Neutrophil (primary cell): ENCODE results near the gene MBLAC1.

ENCODE experiments used
- H3K27ac ChIP-seq: fragments of 200-600 bp; sonication (generic); 2 replicates; pipeline ENCODE4 v1.5.1; 2016; ENCODE audit warnings: mild to moderate bottlenecking, moderate library complexity
- H3K27me3 ChIP-seq: fragments of 200-600 bp; sonication (generic); 2 replicates; pipeline ENCODE4 v1.6.0; 2016; ENCODE audit warnings: mild to moderate bottlenecking
- H3K36me3 ChIP-seq: fragments of 200-600 bp; sonication (generic); 2 replicates; pipeline ENCODE4 v1.5.1; 2017
- H3K4me1 ChIP-seq, 2 experiments: fragments of 200-600 bp in 1 of 2; sonication (generic) in 1 of 2; 1 replicate in 1 of 2; 2 replicates in 1 of 2; pipeline versions ENCODE4 v1.5.1 to v1.6.1; 2013 to 2016; ENCODE audit warnings: low read depth in 1 of 2, low read length in 1 of 2, mild to moderate bottlenecking in 1 of 2, moderate library complexity in 1 of 2; ENCODE audit not compliant: control insufficient read depth in 1 of 2, insufficient read depth in 1 of 2
- H3K4me3 ChIP-seq, 2 experiments: fragments of 200-600 bp in 1 of 2; sonication (generic) in 1 of 2; 1 replicate in 1 of 2; 2 replicates in 1 of 2; pipeline ENCODE4 v1.5.1; 2013 to 2016; ENCODE audit warnings: low read depth in 1 of 2, low read length in 1 of 2, mild to moderate bottlenecking in 1 of 2, moderate library complexity in 1 of 2
- H3K9me3 ChIP-seq: fragments of 200-600 bp; sonication (generic); 2 replicates; pipeline ENCODE4 v1.5.1; 2016
- TF ChIP-seq, protein P1 (sequence below): fragments of 200-600 bp; sonication (generic); IDR thresholded peaks from 2 replicates; pipeline ENCODE4 v1.5.1; 2016; ENCODE audit warnings: antibody characterized with exemption

The MBLAC1 gene

DNA sequence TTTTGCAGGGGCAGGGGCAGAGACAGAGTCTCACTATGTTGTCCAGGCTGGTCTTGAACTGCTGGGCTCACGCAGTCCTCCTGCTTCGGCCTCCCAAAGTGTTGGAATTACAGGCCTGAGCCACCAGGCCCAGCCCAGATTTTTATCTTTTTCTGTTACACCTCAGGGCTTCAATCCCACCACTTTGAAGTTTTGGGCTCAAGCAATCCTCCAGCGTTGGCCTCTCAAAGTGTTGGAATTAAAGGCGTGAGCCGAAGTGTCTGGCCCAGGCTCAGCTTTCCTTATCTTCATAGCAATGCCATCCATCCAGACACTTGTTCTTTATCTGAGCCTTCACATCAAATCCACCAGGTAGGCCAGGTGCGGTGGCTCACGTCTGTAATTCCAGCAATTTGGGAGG lies 11.7 kb upstream of the MBLAC1 start:
- no peaks in the 10 kb centered on the region for H3K9me3 ChIP-seq
- H3K27ac ChIP-seq, result no peak overlapping the region
- TF ChIP-seq, protein P1, sequence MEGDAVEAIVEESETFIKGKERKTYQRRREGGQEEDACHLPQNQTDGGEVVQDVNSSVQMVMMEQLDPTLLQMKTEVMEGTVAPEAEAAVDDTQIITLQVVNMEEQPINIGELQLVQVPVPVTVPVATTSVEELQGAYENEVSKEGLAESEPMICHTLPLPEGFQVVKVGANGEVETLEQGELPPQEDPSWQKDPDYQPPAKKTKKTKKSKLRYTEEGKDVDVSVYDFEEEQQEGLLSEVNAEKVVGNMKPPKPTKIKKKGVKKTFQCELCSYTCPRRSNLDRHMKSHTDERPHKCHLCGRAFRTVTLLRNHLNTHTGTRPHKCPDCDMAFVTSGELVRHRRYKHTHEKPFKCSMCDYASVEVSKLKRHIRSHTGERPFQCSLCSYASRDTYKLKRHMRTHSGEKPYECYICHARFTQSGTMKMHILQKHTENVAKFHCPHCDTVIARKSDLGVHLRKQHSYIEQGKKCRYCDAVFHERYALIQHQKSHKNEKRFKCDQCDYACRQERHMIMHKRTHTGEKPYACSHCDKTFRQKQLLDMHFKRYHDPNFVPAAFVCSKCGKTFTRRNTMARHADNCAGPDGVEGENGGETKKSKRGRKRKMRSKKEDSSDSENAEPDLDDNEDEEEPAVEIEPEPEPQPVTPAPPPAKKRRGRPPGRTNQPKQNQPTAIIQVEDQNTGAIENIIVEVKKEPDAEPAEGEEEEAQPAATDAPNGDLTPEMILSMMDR, result no peak
- H3K36me3 ChIP-seq, result peaks cover 41% of the 10 kb centered on the region
- no peaks in the 10 kb centered on the region for H3K27me3 ChIP-seq
- H3K4me3 ChIP-seq, result no peak overlapping the region
- H3K4me1 ChIP-seq, result peaks cover 14 to 16% of the 10 kb centered on the region in 2 experiments

DNA sequence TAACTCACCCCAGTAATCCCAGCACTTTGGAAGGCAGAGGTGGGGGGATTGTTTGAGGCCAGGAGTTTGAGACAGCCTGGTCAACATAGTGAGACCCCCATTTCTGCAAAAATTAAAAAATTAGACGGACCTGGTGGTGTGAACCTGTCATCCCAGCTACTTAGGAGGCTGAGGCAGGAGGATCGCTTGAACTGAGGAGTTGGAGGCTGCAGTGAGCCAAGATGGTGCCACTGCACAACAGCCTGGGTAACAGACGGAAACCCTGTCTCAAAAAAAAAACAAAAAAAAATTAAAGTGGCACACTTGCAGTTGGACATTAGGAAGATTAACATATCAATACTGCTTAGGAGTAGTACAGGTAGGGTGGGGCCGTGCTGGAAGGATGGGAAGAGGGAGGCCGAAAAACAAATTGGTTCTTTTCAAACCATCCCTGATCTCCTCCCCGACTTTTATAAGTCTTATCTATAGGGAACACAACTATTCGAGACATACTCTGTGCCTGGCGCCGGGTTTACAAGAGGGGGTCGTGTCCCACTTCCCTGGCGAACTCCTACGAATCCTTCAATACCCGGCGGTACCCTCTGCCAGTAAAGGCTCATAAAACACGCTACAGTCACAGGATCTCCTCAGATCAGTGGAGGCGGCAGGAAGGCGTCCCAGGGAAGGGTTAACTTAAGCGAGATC lies 8.2 kb upstream of the MBLAC1 start:
- H3K4me1 ChIP-seq, result peaks cover 22 to 23% of the 10 kb centered on the region in 2 experiments
- no peaks in the 10 kb centered on the region for H3K9me3 ChIP-seq
- peak overlapping the region; percentile 83 to 86 for H3K4me3 ChIP-seq
- peaks cover 6% of the 10 kb centered on the region for H3K36me3 ChIP-seq
- H3K27ac ChIP-seq, result peak overlapping the region; percentile 88
- TF ChIP-seq, protein P1, result no peak
- no peaks in the 10 kb centered on the region for H3K27me3 ChIP-seq

DNA sequence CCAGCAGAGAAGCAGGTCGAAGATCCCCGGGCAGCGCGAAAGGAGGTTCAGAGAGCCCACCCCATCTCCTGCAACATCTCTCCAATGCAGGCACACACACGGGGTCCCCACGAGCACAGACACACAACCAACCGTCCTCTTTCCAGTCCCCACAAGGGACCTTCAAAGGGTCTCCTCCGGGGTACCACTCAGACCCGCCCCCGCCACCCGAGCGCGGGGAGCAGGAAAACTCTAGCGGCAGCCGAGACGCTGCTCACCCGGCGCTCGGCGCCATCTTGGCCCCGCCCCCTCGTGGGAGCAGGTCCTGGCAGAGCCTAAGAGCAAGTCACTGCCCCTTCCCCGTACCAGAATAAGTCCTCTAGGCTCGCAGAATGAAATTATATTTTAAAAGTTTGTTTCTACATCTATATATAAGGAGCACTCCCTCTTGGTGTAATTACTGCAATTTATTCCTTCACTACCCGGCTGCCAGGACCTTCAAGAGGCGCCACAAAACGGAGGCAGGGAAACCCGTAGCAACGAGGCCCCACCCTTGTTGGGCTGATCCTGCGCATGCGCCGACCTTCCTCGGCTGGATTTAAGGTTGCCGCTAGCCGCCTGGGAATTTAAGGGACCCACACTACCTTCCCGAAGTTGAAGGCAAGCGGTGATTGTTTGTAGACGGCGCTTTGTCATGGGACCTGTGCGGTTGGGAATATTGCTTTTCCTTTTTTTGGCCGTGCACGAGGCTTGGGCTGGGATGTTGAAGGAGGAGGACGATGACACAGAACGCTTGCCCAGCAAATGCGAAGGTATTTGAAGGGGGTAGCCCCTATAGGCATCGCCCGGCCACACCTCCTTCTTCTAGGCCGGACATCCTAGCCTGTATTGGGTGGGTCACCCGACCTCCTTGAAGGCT lies 7.4 kb upstream of the MBLAC1 start, which contains the start of the genes CNPY4 and TAF6:
Gene CNPY4 (plus strand): TSS at position 563 of the 898 bp plus-strand sequence. CDS start 111 bp downstream, at position 674.
Gene TAF6 (minus strand): TSS at position 287 of the 898 bp plus-strand sequence. CDS start 5,149 bp downstream, outside the sequence.
- Histone ChIP-seq H3K4me3 (peak within 1 kb of the TSS; percentile 83 to 86), H3K27me3 (no peaks in the 10 kb centered on the region), H3K27ac (peak within 1 kb of the TSS; percentile 88), H3K4me1 (peaks cover 25 to 26% of the 10 kb centered on the region in 2 experiments), H3K9me3 (no peaks in the 10 kb centered on the region), H3K36me3 (no peaks in the 10 kb centered on the region)
- TF ChIP-seq, protein P1, result peak; percentile 78

DNA sequence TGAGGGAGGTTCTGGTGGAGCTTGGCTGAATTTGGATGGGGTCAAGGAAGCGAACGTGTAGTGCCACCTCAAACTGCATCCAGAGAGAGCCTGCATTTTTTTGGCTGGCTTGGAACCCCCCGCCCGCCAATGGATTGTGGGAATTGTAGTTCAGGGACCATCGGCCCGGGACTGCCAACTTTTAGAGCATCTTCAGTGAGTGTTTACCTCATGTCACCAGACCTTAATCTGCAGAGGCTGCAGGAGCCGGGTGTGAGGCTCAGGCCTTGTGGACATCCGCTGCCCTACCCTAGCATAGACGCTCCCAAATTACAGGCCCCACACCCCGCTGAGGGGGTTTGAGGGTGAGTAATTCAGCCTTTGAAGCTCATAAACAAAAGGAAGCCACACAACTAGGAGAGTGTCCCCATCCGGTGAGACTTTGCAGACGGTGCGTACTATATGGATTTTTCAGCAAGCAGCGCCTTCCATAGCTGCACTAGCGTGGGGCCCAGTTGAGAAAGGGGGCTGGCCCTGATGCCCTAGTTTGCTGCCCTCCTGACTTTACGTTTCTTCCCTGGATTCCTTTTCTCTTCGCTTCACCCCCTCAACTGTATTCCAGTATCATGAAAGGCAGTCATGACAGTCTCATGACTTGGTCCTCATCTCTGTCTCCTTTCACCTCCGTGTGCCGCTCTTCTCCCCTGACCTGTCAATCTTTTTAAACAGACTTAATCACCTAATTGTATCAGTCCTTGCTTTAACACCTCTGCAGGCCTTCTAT lies 6.6 kb upstream of the MBLAC1 start:
- Histone ChIP-seq H3K9me3 (no peaks in the 10 kb centered on the region), H3K4me3 (peak overlapping the region; percentile 83 to 86), H3K4me1 (peaks cover 33 to 34% of the 10 kb centered on the region in 2 experiments), H3K27me3 (no peaks in the 10 kb centered on the region), H3K36me3 (no peaks in the 10 kb centered on the region), H3K27ac (peak overlapping the region; percentile 88)
- TF ChIP-seq, protein P1, result no peak

DNA sequence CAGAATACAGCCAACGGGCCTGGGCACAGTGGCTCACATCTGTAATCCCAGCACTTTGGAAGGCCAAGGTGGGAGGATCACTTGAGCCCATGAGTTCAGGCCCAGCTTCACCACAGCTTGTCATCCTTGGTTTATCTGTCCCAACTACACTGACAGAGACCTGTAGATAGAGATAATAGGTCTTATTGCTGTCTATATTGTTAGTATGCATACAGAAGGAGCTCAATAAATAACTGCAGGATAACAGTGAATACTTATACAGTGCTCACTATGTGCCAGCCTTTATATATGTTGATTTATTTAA lies 6.1 kb upstream of the MBLAC1 start:
- Histone ChIP-seq H3K27ac (peak overlapping the region; percentile 88), H3K36me3 (no peaks in the 10 kb centered on the region), H3K9me3 (no peaks in the 10 kb centered on the region), H3K27me3 (no peaks in the 10 kb centered on the region), H3K4me1 (peaks cover 38 to 39% of the 10 kb centered on the region in 2 experiments), H3K4me3 (no peak overlapping the region)
- TF ChIP-seq, protein P1, result no peak
